Mesenchymal stem cell (in vitro differentiated cells and primary cell): Measurements from ENCODE around the gene SYTL2.
A peak's percentile ranks its signal among the peaks of the same experiment; 100 is the strongest.

Source experiments
- DNase-seq: peaks from one replicate; pipeline ENCODE4 v3.0.0-alpha.2; 2013
- H2AFZ ChIP-seq: one replicate; pipeline ENCODE4 v1.6.1; 2013; ENCODE audit warnings: low read depth, mild to moderate bottlenecking, control low read depth, inconsistent platforms, low read length, moderate library complexity
- H2AK5ac ChIP-seq: 2 replicates; pipeline ENCODE4 v1.6.1; 2013; ENCODE audit warnings: low read length, moderate library complexity, mild to moderate bottlenecking, inconsistent platforms; ENCODE audit not compliant: severe bottlenecking
- H2BK120ac ChIP-seq: one replicate; pipeline ENCODE4 v1.6.1; 2013; ENCODE audit warnings: low read depth, mild to moderate bottlenecking, inconsistent platforms, low read length, moderate library complexity
- H2BK12ac ChIP-seq, 2 experiments: one replicate each; pipeline ENCODE4 v1.6.1; 2013; ENCODE audit warnings: inconsistent platforms in 2 of 2, low read length in 2 of 2, mild to moderate bottlenecking in 2 of 2, moderate library complexity in 2 of 2, control low read depth in 1 of 2
- H2BK15ac ChIP-seq: one replicate; pipeline ENCODE4 v1.6.1; 2013; ENCODE audit warnings: mild to moderate bottlenecking, low read depth, inconsistent platforms; ENCODE audit not compliant: poor library complexity, severe bottlenecking
- H2BK5ac ChIP-seq: 2 replicates; pipeline ENCODE4 v1.6.1; 2013; ENCODE audit warnings: low read depth, mild to moderate bottlenecking, low read length, control low read depth, inconsistent platforms; ENCODE audit not compliant: poor library complexity, severe bottlenecking
- H3K14ac ChIP-seq, 2 experiments: one replicate each; pipeline ENCODE4 v1.6.1; 2013; ENCODE audit warnings: inconsistent platforms in 2 of 2, low read length in 2 of 2, control low read depth in 1 of 2, mild to moderate bottlenecking in 1 of 2, moderate library complexity in 1 of 2
- H3K18ac ChIP-seq, 2 experiments: one replicate each; pipeline ENCODE4 v1.6.1; 2013; ENCODE audit warnings: inconsistent platforms in 2 of 2, low read length in 2 of 2, control low read depth in 1 of 2, low read depth in 1 of 2, mild to moderate bottlenecking in 1 of 2
- H3K23ac ChIP-seq, 2 experiments: one replicate each; pipeline ENCODE4 v1.6.1; 2013; ENCODE audit warnings: inconsistent platforms in 2 of 2, low read length in 2 of 2, mild to moderate bottlenecking in 2 of 2, moderate library complexity in 2 of 2, control low read depth in 1 of 2
- H3K27ac ChIP-seq: 2 replicates; pipeline ENCODE4 v1.5.1; 2013; ENCODE audit warnings: mild to moderate bottlenecking, moderate library complexity, low read length, control low read depth, inconsistent platforms; ENCODE audit not compliant: poor library complexity, severe bottlenecking
- H3K27me3 ChIP-seq, 2 experiments: 2 replicates each; pipeline versions ENCODE4 v1.6.1 to v1.7.0; 2013; ENCODE audit warnings: low read length in 2 of 2, mild to moderate bottlenecking in 2 of 2, moderate library complexity in 2 of 2, control low read depth in 1 of 2, inconsistent platforms in 1 of 2; ENCODE audit not compliant: control insufficient read depth in 1 of 2, insufficient read depth in 1 of 2
- H3K36me3 ChIP-seq, 2 experiments: 2 replicates each; pipeline versions ENCODE4 v1.6.1 to v1.7.0; 2013; ENCODE audit warnings: low read length in 2 of 2, control low read depth in 1 of 2, inconsistent platforms in 1 of 2, low read depth in 1 of 2, mild to moderate bottlenecking in 1 of 2; ENCODE audit not compliant: insufficient read depth in 2 of 2, control insufficient read depth in 1 of 2
- H3K4ac ChIP-seq, 2 experiments: one replicate each; pipeline ENCODE4 v1.6.1; 2013; ENCODE audit warnings: inconsistent platforms in 2 of 2, low read length in 2 of 2, mild to moderate bottlenecking in 2 of 2, moderate library complexity in 2 of 2, control low read depth in 1 of 2, low read depth in 1 of 2
- H3K4me1 ChIP-seq: 2 replicates; pipeline ENCODE4 v1.6.1; 2013; ENCODE audit warnings: low read depth, low read length, control low read depth; ENCODE audit not compliant: control insufficient read depth, insufficient read depth
- H3K4me2 ChIP-seq: 2 replicates; pipeline ENCODE4 v1.6.1; 2013; ENCODE audit warnings: low read length, mild to moderate bottlenecking, inconsistent platforms; ENCODE audit not compliant: poor library complexity, severe bottlenecking
- H3K4me3 ChIP-seq, 2 experiments: 2 replicates each; pipeline versions ENCODE4 v1.5.1 to v1.7.0; 2013; ENCODE audit warnings: low read length in 2 of 2, mild to moderate bottlenecking in 2 of 2, control low read depth in 1 of 2, low read depth in 1 of 2; ENCODE audit not compliant: insufficient read depth in 1 of 2
- H3K79me1 ChIP-seq: replicated peaks from 2 replicates; pipeline ENCODE4 v1.6.1; 2013; ENCODE audit warnings: mild to moderate bottlenecking, control low read depth, low read length, inconsistent platforms; ENCODE audit not compliant: poor library complexity, severe bottlenecking
- H3K9ac ChIP-seq: 2 replicates; pipeline ENCODE4 v1.7.0; 2013; ENCODE audit warnings: mild to moderate bottlenecking, low read length, moderate library complexity
- H3K9me3 ChIP-seq: 2 replicates; pipeline ENCODE4 v1.7.0; 2013; ENCODE audit warnings: mild to moderate bottlenecking, low read length; ENCODE audit not compliant: control insufficient read depth
- H4K8ac ChIP-seq: one replicate; pipeline ENCODE4 v1.6.1; 2013; ENCODE audit warnings: inconsistent platforms, mild to moderate bottlenecking, low read length, moderate library complexity
- H4K91ac ChIP-seq: one replicate; pipeline ENCODE4 v1.6.1; 2013; ENCODE audit warnings: mild to moderate bottlenecking, low read length, inconsistent platforms
- WGBS: methylation state at CpG from one replicate; pipeline ENCODE4 v1.1.7; 2013; ENCODE audit warnings: mixed read lengths; 5-methylcytosine and 5-hydroxymethylcytosine counted together

The SYTL2 gene

GRCh38 chr11:85685820-85686459 is 125.0 kb downstream of the SYTL2 start, which contains the start of gene CCDC89:
Gene CCDC89, minus strand, starts transcription at chr11:85686195. Its CDS starts 65 bp downstream, at chr11:85686130.
- Histone ChIP-seq H4K91ac (no peak within 1 kb of the TSS), H2BK15ac (no peak within 1 kb of the TSS), H3K4me3 (peak within 1 kb of the TSS in 1 of 2 experiments; percentile 82), H3K9ac (peak within 1 kb of the TSS; percentile 87), H2AFZ (peak within 1 kb of the TSS; percentile 29), H3K23ac (no peak within 1 kb of the TSS), H2BK5ac (no peak within 1 kb of the TSS), H2AK5ac (no peak within 1 kb of the TSS), H3K27ac (no peak within 1 kb of the TSS), H4K8ac (no peak within 1 kb of the TSS), H3K4me2 (no peak within 1 kb of the TSS), H2BK12ac (no peak within 1 kb of the TSS), H3K36me3 (peaks cover 2 to 9% of the 10 kb centered on the region in 2 experiments), H3K18ac (no peak within 1 kb of the TSS), H3K27me3 (no peaks in the 10 kb centered on the region), H3K79me1 (no peaks in the 10 kb centered on the region), H2BK120ac (no peak within 1 kb of the TSS), H3K4ac (no peak within 1 kb of the TSS), H3K9me3 (no peaks in the 10 kb centered on the region), H3K14ac (peak within 1 kb of the TSS in 1 of 2 experiments; percentile 57), H3K4me1 (no peaks in the 10 kb centered on the region)
- peak; percentile 62 for DNase-seq
- whole genome bisulfite sequencing = 88% methylated on average over 13 of the region's 13 CpGs

DNA sequence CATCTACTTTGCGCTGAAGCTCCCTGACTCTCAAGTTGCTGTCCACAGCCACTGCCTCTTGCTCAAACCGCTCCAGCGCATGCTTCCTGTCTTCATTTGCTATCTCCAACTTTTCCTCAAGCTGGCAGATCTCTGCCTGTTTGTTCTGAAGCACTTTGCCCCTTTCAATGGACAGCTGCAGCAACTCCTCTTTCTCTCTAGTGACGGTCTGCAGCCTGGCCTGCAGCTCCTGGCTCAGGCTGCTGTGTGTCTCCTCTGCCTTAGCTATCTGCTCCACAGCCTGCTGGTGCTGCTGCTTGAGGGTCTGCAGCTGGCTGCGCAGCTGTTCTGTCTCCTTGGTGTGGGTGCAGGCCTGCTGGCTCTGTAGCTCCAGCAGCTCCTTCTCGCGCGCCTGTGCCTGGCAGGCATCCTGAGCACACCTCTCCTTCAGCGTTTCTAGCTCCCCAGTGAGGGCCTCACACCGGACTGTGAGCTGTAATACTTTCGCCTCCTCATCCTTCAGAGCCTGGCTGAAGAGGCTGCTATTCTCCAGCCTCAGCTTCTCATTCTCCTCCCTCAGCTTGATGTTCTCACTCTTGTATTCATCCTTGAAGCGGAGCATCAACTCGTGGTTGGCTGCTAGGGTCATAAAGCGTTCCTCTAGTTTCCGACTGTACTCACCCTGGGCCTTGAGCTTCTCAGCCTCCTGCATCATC is 125.7 kb downstream of the SYTL2 start:
- Histone ChIP-seq H3K23ac (no peak overlapping the region), H3K4me2 (no peak overlapping the region), H3K79me1 (no peaks in the 10 kb centered on the region), H3K9ac (peak overlapping the region; percentile 87), H3K9me3 (no peaks in the 10 kb centered on the region), H3K18ac (no peak overlapping the region), H3K27ac (no peak overlapping the region), H3K4me3 (peak overlapping the region in 1 of 2 experiments; percentile 82), H3K14ac (peak overlapping the region in 1 of 2 experiments; percentile 57), H3K4ac (no peak overlapping the region), H2AFZ (no peak overlapping the region), H2BK5ac (no peak overlapping the region), H2AK5ac (no peak overlapping the region), H4K91ac (no peak overlapping the region), H3K27me3 (no peaks in the 10 kb centered on the region), H3K4me1 (no peaks in the 10 kb centered on the region), H3K36me3 (peaks cover 0 to 9% of the 10 kb centered on the region in 2 experiments), H2BK120ac (no peak overlapping the region), H4K8ac (no peak overlapping the region), H2BK12ac (no peak overlapping the region), H2BK15ac (no peak overlapping the region)
- WGBS = 87% methylated on average over 15 of the region's 15 CpGs
- no peak for DNase-seq

DNA sequence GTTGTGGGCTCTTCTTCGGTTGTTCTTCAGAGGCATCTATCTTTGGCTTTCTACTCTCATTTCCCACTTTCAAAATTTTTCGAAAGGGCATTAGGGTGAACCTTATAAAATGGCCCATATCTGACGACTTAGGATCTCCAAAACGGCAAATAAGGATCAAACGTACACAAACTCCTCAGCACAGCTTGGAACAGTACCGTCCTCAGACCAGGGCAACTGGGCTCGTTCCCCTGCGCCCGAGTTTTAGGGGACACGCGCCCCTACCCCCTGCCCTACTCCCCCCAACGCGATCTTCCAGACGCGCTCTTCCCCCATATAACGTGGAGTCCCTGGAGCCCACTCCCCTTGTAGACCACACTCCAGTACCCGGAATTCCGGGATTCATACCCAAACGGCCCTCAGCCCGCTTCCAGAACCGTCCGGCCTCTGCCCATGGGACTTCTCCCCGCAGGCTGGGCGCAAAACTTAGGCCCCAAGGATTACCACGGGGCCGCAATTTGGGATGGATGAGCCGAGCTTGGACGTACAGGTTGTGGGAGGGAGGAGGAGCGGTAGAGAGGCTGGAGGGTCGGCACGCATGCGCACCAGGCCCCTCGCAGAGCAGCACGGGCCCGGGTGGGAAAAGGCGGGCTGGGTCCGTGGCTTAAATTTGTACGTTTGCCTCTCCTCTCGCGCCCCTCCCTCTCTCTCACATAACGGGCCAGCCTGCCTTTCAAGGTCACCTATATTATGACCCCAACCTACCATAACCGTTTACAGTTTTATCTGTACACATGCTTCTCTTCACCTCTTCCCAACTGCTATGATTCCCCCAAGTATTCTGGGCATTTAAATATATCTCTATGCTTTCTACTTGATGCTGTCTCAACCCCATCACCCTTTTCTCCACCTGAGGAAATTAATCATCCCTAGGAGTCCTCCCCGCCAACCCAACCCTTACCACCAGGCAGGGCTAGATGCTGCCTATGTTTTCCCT is 128.3 kb downstream of the SYTL2 start:
- H2BK15ac ChIP-seq = peak overlapping the region; percentile 41
- H3K23ac ChIP-seq = no peak overlapping the region
- no peaks in the 10 kb centered on the region for H3K27me3 ChIP-seq
- H4K91ac ChIP-seq = no peak overlapping the region
- no peak overlapping the region for H3K18ac ChIP-seq
- no peak overlapping the region for H3K14ac ChIP-seq
- H2AFZ ChIP-seq = no peak overlapping the region
- no peaks in the 10 kb centered on the region for H3K4me1 ChIP-seq
- H2AK5ac ChIP-seq = no peak overlapping the region
- peaks cover 0 to 9% of the 10 kb centered on the region in 2 experiments for H3K36me3 ChIP-seq
- DNase-seq = no peak
- H4K8ac ChIP-seq = no peak overlapping the region
- peak overlapping the region in 1 of 2 experiments; percentile 83 for H3K4me3 ChIP-seq
- H2BK120ac ChIP-seq = no peak overlapping the region
- H2BK5ac ChIP-seq = no peak overlapping the region
- no peaks in the 10 kb centered on the region for H3K9me3 ChIP-seq
- no peak overlapping the region for H3K4ac ChIP-seq
- no peak overlapping the region for H3K27ac ChIP-seq
- no peak overlapping the region for H3K4me2 ChIP-seq
- H2BK12ac ChIP-seq = no peak overlapping the region
- H3K79me1 ChIP-seq = no peaks in the 10 kb centered on the region
- H3K9ac ChIP-seq = peak overlapping the region; percentile 92
- WGBS = 95% methylated on average over 42 of the region's 43 CpGs
